ENCODE results near the gene CHI3L2. TPM values are rescaled to one million over a fixed set of nuclear protein-coding genes. Genes with fewer than 3 reads are reported as not detected.

The CHI3L2 gene
- total RNA-seq, 1 donor from 2014 or later = 19.6 TPM

DNA sequence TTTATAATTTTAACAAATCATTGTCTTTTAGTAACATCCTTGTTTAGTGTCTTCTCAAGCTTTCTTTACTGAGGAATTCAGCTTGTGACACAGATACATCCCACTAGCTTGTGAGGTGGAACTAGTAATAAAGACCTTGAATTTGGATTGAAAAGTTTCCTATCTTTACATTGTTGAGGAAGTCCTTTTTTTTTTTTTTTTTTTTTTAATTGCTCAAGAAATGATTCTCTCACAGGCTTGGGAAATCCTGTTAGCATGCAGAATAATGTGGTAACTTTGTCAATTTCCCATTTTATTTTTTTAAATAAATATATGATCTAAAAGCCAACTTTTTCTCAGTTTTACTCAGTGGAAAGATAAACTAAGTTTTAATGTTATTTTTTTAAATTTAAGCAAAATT lies 42.9 kb upstream of the CHI3L2 start:
- ChIA-PET POLR2A (interaction anchor here (0.6 to 0.7 kb wide), 2 partner anchors 52 to 58 kb away, joined by 3 to 5 read pairs; no protein-coding TSS in a partner anchor), CTCF (no interaction called here)
- Mint-ChIP-seq H3K36me3 (ENCODE audit: low read depth) (peaks cover 91% of the 10 kb centered on the region), H3K27me3 (no peaks in the 10 kb centered on the region), H3K27ac (no peak overlapping the region), H3K4me3 (no peak overlapping the region), H3K4me1 (peaks cover 43% of the 10 kb centered on the region), H3K9me3 (no peaks in the 10 kb centered on the region)
- intact Hi-C loops (cut with micrococcal nuclease) = loop anchor here (5.0 kb wide), 1 partner anchor 38 kb away; no protein-coding TSS in a partner anchor
- TF ChIP-seq, protein P1, sequence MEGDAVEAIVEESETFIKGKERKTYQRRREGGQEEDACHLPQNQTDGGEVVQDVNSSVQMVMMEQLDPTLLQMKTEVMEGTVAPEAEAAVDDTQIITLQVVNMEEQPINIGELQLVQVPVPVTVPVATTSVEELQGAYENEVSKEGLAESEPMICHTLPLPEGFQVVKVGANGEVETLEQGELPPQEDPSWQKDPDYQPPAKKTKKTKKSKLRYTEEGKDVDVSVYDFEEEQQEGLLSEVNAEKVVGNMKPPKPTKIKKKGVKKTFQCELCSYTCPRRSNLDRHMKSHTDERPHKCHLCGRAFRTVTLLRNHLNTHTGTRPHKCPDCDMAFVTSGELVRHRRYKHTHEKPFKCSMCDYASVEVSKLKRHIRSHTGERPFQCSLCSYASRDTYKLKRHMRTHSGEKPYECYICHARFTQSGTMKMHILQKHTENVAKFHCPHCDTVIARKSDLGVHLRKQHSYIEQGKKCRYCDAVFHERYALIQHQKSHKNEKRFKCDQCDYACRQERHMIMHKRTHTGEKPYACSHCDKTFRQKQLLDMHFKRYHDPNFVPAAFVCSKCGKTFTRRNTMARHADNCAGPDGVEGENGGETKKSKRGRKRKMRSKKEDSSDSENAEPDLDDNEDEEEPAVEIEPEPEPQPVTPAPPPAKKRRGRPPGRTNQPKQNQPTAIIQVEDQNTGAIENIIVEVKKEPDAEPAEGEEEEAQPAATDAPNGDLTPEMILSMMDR (IDR thresholded peaks at IDR 0.05) = no peak
- DNase-seq (no peak), ATAC-seq (ENCODE audit: low read depth) (no peak)

DNA sequence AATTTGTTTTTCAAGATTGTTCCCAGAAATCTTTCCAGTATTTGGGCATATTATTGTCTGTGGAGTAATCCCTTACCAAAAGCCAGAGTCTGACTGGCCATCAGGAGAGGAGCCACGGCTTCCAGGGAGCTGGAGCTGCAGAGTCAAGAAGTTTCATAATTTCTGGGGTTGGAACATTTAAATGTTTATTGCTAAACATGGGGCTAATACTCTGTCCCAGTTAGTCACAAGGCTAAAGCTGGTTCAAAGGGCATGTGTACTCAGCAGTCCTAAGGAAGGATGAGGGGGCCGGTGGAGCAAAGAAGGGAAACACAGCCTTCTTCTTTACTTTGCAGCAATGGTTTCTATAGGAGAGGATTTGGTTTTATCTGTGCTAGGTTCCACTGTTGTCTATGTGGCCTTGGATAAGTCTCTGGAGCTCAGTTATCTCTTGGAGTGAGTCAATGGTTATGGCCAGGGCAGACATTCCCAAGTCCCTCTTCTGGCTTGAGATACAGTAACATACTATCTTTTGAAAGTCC lies 36.5 kb upstream of the CHI3L2 start:
- ATAC-seq (ENCODE audit: low read depth) = no peak
- DNase-seq = no peak
- intact Hi-C loops (cut with micrococcal nuclease) = no loop called here
- ChIA-PET CTCF (interaction anchor here (1.3 to 1.4 kb wide), 2 partner anchors 30 to 160 kb away, joined by 6 to 7 read pairs; no protein-coding TSS in a partner anchor), POLR2A (interaction anchor here (3.3 to 4.1 kb wide), 3 partner anchors 25 to 51 kb away, joined by 20 to 37 read pairs (median 28); partner anchors contain the start of genes CEPT1 and DRAM2)
- Mint-ChIP-seq H3K27ac (peak overlapping the region; percentile 89), H3K4me3 (no peak overlapping the region), H3K36me3 (ENCODE audit: low read depth) (peaks cover 95% of the 10 kb centered on the region), H3K9me3 (no peaks in the 10 kb centered on the region), H3K27me3 (no peaks in the 10 kb centered on the region), H3K4me1 (peaks cover 56% of the 10 kb centered on the region)
- TF ChIP-seq, protein P1 (IDR thresholded peaks at IDR 0.05) = no peak

DNA sequence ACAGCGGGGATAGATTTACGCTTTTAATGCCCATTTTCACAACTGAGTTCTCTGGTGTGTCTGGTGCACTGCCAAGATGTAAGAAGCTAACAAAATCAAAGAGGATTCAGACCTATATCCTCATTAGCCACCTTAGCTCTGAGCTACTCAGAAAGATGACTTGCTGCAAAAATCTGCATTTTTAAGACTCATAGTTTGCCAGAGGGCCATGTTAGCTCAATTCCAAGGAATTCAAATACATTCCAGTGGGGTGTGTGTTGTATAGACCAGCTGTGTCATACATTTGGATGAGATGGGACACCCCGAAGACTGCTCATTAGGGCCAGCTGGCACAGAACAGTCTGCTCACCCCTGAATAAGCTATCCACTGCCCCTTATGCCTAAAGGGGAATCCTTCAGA lies 36.0 kb upstream of the CHI3L2 start:
- no peak for DNase-seq
- intact Hi-C loops (cut with micrococcal nuclease) = no loop called here
- Mint-ChIP-seq H3K27ac (peak overlapping the region; percentile 89), H3K4me3 (no peak overlapping the region), H3K4me1 (peaks cover 59% of the 10 kb centered on the region), H3K27me3 (no peaks in the 10 kb centered on the region), H3K9me3 (no peaks in the 10 kb centered on the region), H3K36me3 (ENCODE audit: low read depth) (peaks cover 95% of the 10 kb centered on the region)
- ATAC-seq (ENCODE audit: low read depth) = no peak
- POLR2A ChIA-PET = interaction anchor here (0.8 to 4.1 kb wide), 5 partner anchors 12 to 64 kb away, joined by 3 to 37 read pairs (median 22); partner anchors contain the start of genes CEPT1 and DRAM2
- CTCF ChIA-PET = interaction anchor here (0.8 to 1.4 kb wide), 3 partner anchors 29 to 577 kb away, joined by 3 to 7 read pairs (median 6); no protein-coding TSS in a partner anchor
- TF ChIP-seq, protein P1 (IDR thresholded peaks at IDR 0.05) = no peak

DNA sequence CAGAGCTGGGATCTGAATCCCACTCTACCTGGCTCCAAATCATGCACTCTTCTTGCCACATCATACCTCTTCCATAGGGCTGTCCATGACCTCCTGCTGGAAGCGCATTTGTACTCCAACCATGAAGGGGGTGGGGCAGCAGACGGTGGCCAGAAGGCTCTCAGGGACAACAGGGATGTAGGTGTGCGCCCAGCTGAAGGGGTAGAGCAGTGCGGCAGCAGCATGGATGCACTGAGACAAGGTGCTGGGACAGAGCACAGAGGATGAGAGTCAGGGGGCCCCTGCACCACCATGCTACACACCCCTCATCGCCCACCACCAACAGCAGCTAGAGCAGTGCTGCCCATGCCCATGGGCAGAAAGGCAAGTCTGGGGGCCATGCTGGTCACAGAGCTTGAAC lies 35.4 kb upstream of the CHI3L2 start:
- intact Hi-C loops (cut with micrococcal nuclease) = loop anchor here (2.0 kb wide), 1 partner anchor 13 kb away; no protein-coding TSS in a partner anchor
- H3K4me3 Mint-ChIP-seq = no peak overlapping the region
- ATAC-seq (ENCODE audit: low read depth) (no peak), DNase-seq (no peak)
- CTCF ChIA-PET = interaction anchor here (0.8 to 1.4 kb wide), 3 partner anchors 29 to 577 kb away, joined by 3 to 7 read pairs (median 6); no protein-coding TSS in a partner anchor
- POLR2A ChIA-PET = interaction anchor here (0.8 to 4.1 kb wide), 5 partner anchors 12 to 64 kb away, joined by 3 to 37 read pairs (median 22); partner anchors contain the start of genes CEPT1 and DRAM2
- peak overlapping the region; percentile 89 for H3K27ac Mint-ChIP-seq
- TF ChIP-seq, protein P1 (IDR thresholded peaks at IDR 0.05) = no peak
- peaks cover 63% of the 10 kb centered on the region for H3K4me1 Mint-ChIP-seq
- no peaks in the 10 kb centered on the region for H3K27me3 Mint-ChIP-seq
- H3K36me3 Mint-ChIP-seq (ENCODE audit: low read depth) = peaks cover 95% of the 10 kb centered on the region
- no peaks in the 10 kb centered on the region for H3K9me3 Mint-ChIP-seq

Measured in activated B cell treated with CpG ODN at 0.5 μM for 24 hours (primary cell).